Measurements from ENCODE around the gene ANAPC10. TPM values are rescaled to one million over a fixed set of nuclear protein-coding genes. Genes with fewer than 3 reads are reported as not detected.
"Not testable (repeated sequence)": the region's sequence is repeated elsewhere in the genome, so short reads cannot be mapped to it uniquely, and the experiment has no call there.

Gene ANAPC10
- polyA plus RNA-seq, 1 of the 3 experiments (the other 2 are of a cell fraction) = 19.1 TPM

GRCh38 chr4:145001635-145002034, 96.4 kb downstream of the ANAPC10 start:
- Histone ChIP-seq H3K4me1 (ENCODE audit: control insufficient read depth in 1 of 2, insufficient read depth in 2 of 2, low read depth in 1 of 2, low read length in 1 of 2) (no peaks in the 10 kb centered on the region), H3K79me2 (ENCODE audit: insufficient read depth) (peaks cover 9% of the 10 kb centered on the region), H3K36me3 (replicated peaks in 1 of 2; ENCODE audit: control insufficient read depth in 1 of 2, insufficient read depth in 2 of 2, low read length in 1 of 2) (peaks cover 0 to 6% of the 10 kb centered on the region in 2 experiments), H3K9ac (no peak overlapping the region), H3K4me3 (ENCODE audit: low read depth in 2 of 2, low read length in 1 of 2) (no peak overlapping the region), H4K20me1 (ENCODE audit: insufficient read depth) (0 out of 2 replicates have a peak, but pooled peaks cover 3% of the 10 kb centered on the region), H3K27me3 (ENCODE audit: insufficient read depth) (no peaks in the 10 kb centered on the region), H3F3A (replicated peaks; ENCODE audit: insufficient read depth) (no peaks in the 10 kb centered on the region), H3K9me2 (no peaks in the 10 kb centered on the region), H2AFZ (ENCODE audit: low read depth) (no peak overlapping the region), H3K9me3 (no peaks in the 10 kb centered on the region), H3K27ac (ENCODE audit: low read depth in 2 of 2, low read length in 1 of 2) (no peak overlapping the region), H3K4me2 (no peak overlapping the region)
- DNase-seq = no peak
- POLR2A ChIA-PET = no interaction called here
- CTCF ChIA-PET = interaction anchor here (1.4 kb wide), 1 partner anchor 12 kb away, joined by 3 read pairs; no protein-coding TSS in a partner anchor
- 89% methylated on average over 3 of the region's 3 CpGs for WGBS (ENCODE audit: low lambda C conversion rate)
- no peak for TF ChIP-seq GABPA (IDR thresholded peaks at IDR 0.05; ENCODE audit: low read depth)
- TF ChIP-seq MEF2A (IDR thresholded peaks at IDR 0.05; ENCODE audit: borderline replicate concordance, low read depth) = no peak
- no peak for TF ChIP-seq EP300 (IDR thresholded peaks at IDR 0.05; ENCODE audit: borderline replicate concordance in 1 of 2, low read depth in 1 of 2, low read length in 1 of 2)
- TF ChIP-seq SMC3 (IDR thresholded peaks at IDR 0.05; ENCODE audit: low read depth, low read length) = no peak
- no peak for TF ChIP-seq CHD2 (IDR thresholded peaks at IDR 0.05; ENCODE audit: low read length, partially characterized antibody)
- no peak for TF ChIP-seq IRF3 (IDR thresholded peaks at IDR 0.05; ENCODE audit: low read depth, low read length)
- TF ChIP-seq REST (IDR thresholded peaks at IDR 0.05; ENCODE audit: low read depth, low read length) = no peak

- H3K36me3 ChIP-seq (replicated peaks in 1 of 2; ENCODE audit: control insufficient read depth in 1 of 2, insufficient read depth in 2 of 2, low read length in 1 of 2); H4K20me1 ChIP-seq (ENCODE audit: insufficient read depth); H3K9me2 ChIP-seq; H3K9me3 ChIP-seq; CTCF ChIA-PET; H3K79me2 ChIP-seq (ENCODE audit: insufficient read depth); H3K4me1 ChIP-seq (ENCODE audit: control insufficient read depth in 1 of 2, insufficient read depth in 2 of 2, low read depth in 1 of 2, low read length in 1 of 2); H3K27me3 ChIP-seq (ENCODE audit: insufficient read depth); DNase-seq; H3K4me3 ChIP-seq (ENCODE audit: low read depth in 2 of 2, low read length in 1 of 2); H3K4me2 ChIP-seq; H3F3A ChIP-seq (replicated peaks; ENCODE audit: insufficient read depth); H3K9ac ChIP-seq; H3K27ac ChIP-seq (ENCODE audit: low read depth in 2 of 2, low read length in 1 of 2); POLR2A ChIA-PET; H2AFZ ChIP-seq (ENCODE audit: low read depth): not testable (repeated sequence)
- 96% methylated on average over 5 of the region's 5 CpGs for WGBS (ENCODE audit: low lambda C conversion rate)
These were observed 97.3 kb downstream of the ANAPC10 start for GRCh38 chr4:145000656-145001055.

Data from SK-N-SH (cell line).